Measurements from ENCODE around the gene ZNF865.
A peak's percentile ranks its signal among the peaks of the same experiment; 100 is the strongest.

ZNF865 gene

GRCh38 chr19:55626350-55626749 lies 20.9 kb downstream of the ZNF865 start:
- no peak for DNase-seq

GRCh38 chr19:55632463-55632834 lies 27.0 kb downstream of the ZNF865 start:
- peak; percentile 87 for DNase-seq

- DNase-seq, result no peak
These were observed 28.4 kb downstream of the ZNF865 start for GRCh38 chr19:55633861-55634260.

- no peak for DNase-seq
These were observed 29.9 kb downstream of the ZNF865 start for GRCh38 chr19:55635334-55635717.

GRCh38 chr19:55635856-55636440 lies 30.5 kb downstream of the ZNF865 start:
- no peak for DNase-seq

- no peak for DNase-seq
These were observed 31.3 kb downstream of the ZNF865 start for GRCh38 chr19:55636723-55637122.

GRCh38 chr19:55637534-55637933 lies 32.1 kb downstream of the ZNF865 start:
- no peak for DNase-seq

GRCh38 chr19:55638864-55639359 lies 33.5 kb downstream of the ZNF865 start:
- DNase-seq, result no peak

GRCh38 chr19:55640043-55640576 lies 34.7 kb downstream of the ZNF865 start:
- DNase-seq, result no peak

GRCh38 chr19:55640577-55641425 lies 35.4 kb downstream of the ZNF865 start, which contains the start of gene ZNF580:
Gene ZNF580 (plus strand): TSS chr19:55641002. CDS start chr19:55642509, 1,507 bp downstream.
- DNase-seq, result no peak

- no peak for DNase-seq
These were observed 36.1 kb downstream of the ZNF865 start for GRCh38 chr19:55641426-55642152.

- no peak for DNase-seq
These were observed 36.9 kb downstream of the ZNF865 start for GRCh38 chr19:55642153-55643002.

GRCh38 chr19:55643003-55643886 lies 37.8 kb downstream of the ZNF865 start, which contains the start of gene ZNF581:
Gene ZNF581 (plus strand): TSS chr19:55643649. CDS start chr19:55644572, 923 bp downstream.
- no peak for DNase-seq

- DNase-seq, result no peak
These were observed 38.4 kb downstream of the ZNF865 start for GRCh38 chr19:55643887-55644176.

GRCh38 chr19:55644191-55644833 lies 38.9 kb downstream of the ZNF865 start:
- no peak for DNase-seq

GRCh38 chr19:55644842-55645511 lies 39.5 kb downstream of the ZNF865 start:
- DNase-seq, result no peak

GRCh38 chr19:55645512-55645881 lies 40.0 kb downstream of the ZNF865 start:
- no peak for DNase-seq

- DNase-seq, result no peak
These were observed 41.7 kb downstream of the ZNF865 start for GRCh38 chr19:55646889-55647731.
